GM21447 (cell line): Measurements from ENCODE around the gene PRDM16.

Experiments
- ATAC-seq: cut with Tn5 transposase; IDR thresholded peaks from one replicate; pipeline ENCODE4 v1.9.1; 2021; ENCODE audit not compliant: unreplicated experiment

The PRDM16 gene

GRCh38 chr1:3363023-3363422, 294.0 kb downstream of the PRDM16 start:
- ATAC-seq: no peak

GRCh38 chr1:3363756-3364155, 294.8 kb downstream of the PRDM16 start:
- no peak for ATAC-seq

- ATAC-seq: no peak
Observed at GRCh38 chr1:3364551-3364950, 295.5 kb downstream of the PRDM16 start.

- ATAC-seq: no peak
Observed at GRCh38 chr1:3364983-3365382, 296.0 kb downstream of the PRDM16 start.

GRCh38 chr1:3365523-3366125, 296.6 kb downstream of the PRDM16 start:
- no peak for ATAC-seq

- no peak for ATAC-seq
Observed at GRCh38 chr1:3366126-3367051, 297.4 kb downstream of the PRDM16 start.

GRCh38 chr1:3367376-3367775, 298.4 kb downstream of the PRDM16 start:
- ATAC-seq: no peak

- ATAC-seq: no peak
Observed at GRCh38 chr1:3368059-3368458, 299.1 kb downstream of the PRDM16 start.

- no peak for ATAC-seq
Observed at GRCh38 chr1:3368711-3369445, 299.9 kb downstream of the PRDM16 start.

GRCh38 chr1:3369446-3370076, 300.6 kb downstream of the PRDM16 start:
- ATAC-seq: no peak

GRCh38 chr1:3370856-3371703, 302.1 kb downstream of the PRDM16 start:
- ATAC-seq: no peak

- no peak for ATAC-seq
Observed at GRCh38 chr1:3372317-3372716, 303.3 kb downstream of the PRDM16 start.

GRCh38 chr1:3373175-3373574, 304.2 kb downstream of the PRDM16 start:
- ATAC-seq: no peak

GRCh38 chr1:3373700-3374405, 304.9 kb downstream of the PRDM16 start:
- no peak for ATAC-seq

- ATAC-seq: no peak
Observed at GRCh38 chr1:3375245-3375644, 306.2 kb downstream of the PRDM16 start.

- no peak for ATAC-seq
Observed at GRCh38 chr1:3377166-3377565, 308.2 kb downstream of the PRDM16 start.

- no peak for ATAC-seq
Observed at GRCh38 chr1:3377604-3378279, 308.7 kb downstream of the PRDM16 start.

- no peak for ATAC-seq
Observed at GRCh38 chr1:3378411-3379208, 309.6 kb downstream of the PRDM16 start.
